H9 (cell line): ENCODE data around the gene ZNF688. TPM values are rescaled to one million over a fixed set of nuclear protein-coding genes. Genes with fewer than 3 reads are reported as not detected.

ENCODE experiments used
- DNase-seq: peaks from one replicate; pipeline ENCODE4 v3.0.0-alpha.2; 2017
- H2AFZ ChIP-seq: one replicate; pipeline ENCODE4 v1.6.1; 2013; ENCODE audit warnings: mild to moderate bottlenecking, low read length, control low read depth, moderate library complexity
- H2AK5ac ChIP-seq: 2 replicates; pipeline ENCODE4 v1.6.1; 2013; ENCODE audit warnings: low read length, control low read depth, mixed read lengths; ENCODE audit not compliant: insufficient read length
- H2BK120ac ChIP-seq: one replicate; pipeline ENCODE4 v1.6.1; 2013; ENCODE audit warnings: low read depth, mild to moderate bottlenecking, low read length, control low read depth, inconsistent platforms; ENCODE audit not compliant: poor library complexity, severe bottlenecking
- H2BK12ac ChIP-seq: 2 replicates; pipeline ENCODE4 v1.6.1; 2013; ENCODE audit warnings: low read length, control low read depth, mixed read lengths, low read depth; ENCODE audit not compliant: insufficient read length
- H2BK15ac ChIP-seq: 2 replicates; pipeline ENCODE4 v1.6.1; 2013; ENCODE audit warnings: low read depth, low read length, control low read depth
- H2BK20ac ChIP-seq: one replicate; pipeline ENCODE4 v1.6.1; 2013; ENCODE audit warnings: low read depth, mild to moderate bottlenecking, low read length, control low read depth, inconsistent platforms; ENCODE audit not compliant: poor library complexity, severe bottlenecking
- H2BK5ac ChIP-seq: 2 replicates; pipeline ENCODE4 v1.6.1; 2013; ENCODE audit warnings: low read length, control low read depth, mixed read lengths; ENCODE audit not compliant: insufficient read length
- H3K14ac ChIP-seq: 2 replicates; pipeline ENCODE4 v1.6.1; 2013; ENCODE audit warnings: low read length, control low read depth; ENCODE audit not compliant: insufficient read depth
- H3K18ac ChIP-seq: 2 replicates; pipeline ENCODE4 v1.6.1; 2013; ENCODE audit warnings: low read depth, mild to moderate bottlenecking, mixed read lengths, low read length, control low read depth; ENCODE audit not compliant: insufficient read length
- H3K23ac ChIP-seq: 2 replicates; pipeline ENCODE4 v1.6.1; 2013; ENCODE audit warnings: low read length, control low read depth, mixed read lengths, low read depth; ENCODE audit not compliant: insufficient read length
- H3K23me2 ChIP-seq: 2 replicates; pipeline ENCODE4 v1.6.1; 2013; ENCODE audit warnings: low read depth, mild to moderate bottlenecking, mixed read lengths, low read length, control low read depth; ENCODE audit not compliant: insufficient read length, poor library complexity, severe bottlenecking
- H3K27ac ChIP-seq: 2 replicates; pipeline ENCODE4 v1.5.1; 2013; ENCODE audit warnings: low read length, control low read depth, mixed read lengths, low read depth; ENCODE audit not compliant: insufficient read length
- H3K27me3 ChIP-seq: 2 replicates; pipeline ENCODE4 v1.6.1; 2013; ENCODE audit warnings: low read length, control low read depth, inconsistent platforms; ENCODE audit not compliant: insufficient read depth
- H3K4ac ChIP-seq: 2 replicates; pipeline ENCODE4 v1.6.1; 2013; ENCODE audit warnings: low read depth, mild to moderate bottlenecking, control low read depth, inconsistent platforms, low read length, moderate library complexity
- H3K4me1 ChIP-seq: 2 replicates; pipeline ENCODE4 v1.6.1; 2013; ENCODE audit warnings: low read length, control low read depth, inconsistent platforms; ENCODE audit not compliant: insufficient read depth
- H3K4me2 ChIP-seq: 2 replicates; pipeline ENCODE4 v1.6.1; 2013; ENCODE audit warnings: low read length, control low read depth, mixed read lengths; ENCODE audit not compliant: insufficient read length, insufficient read depth
- H3K56ac ChIP-seq: 2 replicates; pipeline ENCODE4 v1.6.1; 2013; ENCODE audit warnings: low read depth, mild to moderate bottlenecking, mixed read lengths, low read length, control low read depth; ENCODE audit not compliant: insufficient read length
- H3K79me1 ChIP-seq: 2 replicates; pipeline ENCODE4 v1.6.1; 2013; ENCODE audit warnings: low read depth, mild to moderate bottlenecking, moderate library complexity, low read length, control low read depth, inconsistent platforms; ENCODE audit not compliant: insufficient read depth, poor library complexity, severe bottlenecking
- H3K79me2 ChIP-seq: 2 replicates; pipeline ENCODE4 v1.6.1; 2013; ENCODE audit warnings: low read length, control low read depth, inconsistent platforms; ENCODE audit not compliant: insufficient read depth
- H3K9ac ChIP-seq: 2 replicates; pipeline ENCODE4 v1.6.1; 2013; ENCODE audit warnings: low read length, control low read depth, mixed read lengths; ENCODE audit not compliant: insufficient read length; ENCODE audit errors: extremely low read depth
- H3K9me3 ChIP-seq: one replicate; pipeline ENCODE4 v1.6.1; 2013; ENCODE audit warnings: low read depth, low read length, inconsistent platforms; ENCODE audit not compliant: control insufficient read depth
- H3T11ph ChIP-seq: one replicate; pipeline ENCODE4 v1.6.1; 2013; ENCODE audit warnings: mild to moderate bottlenecking, low read length, control low read depth, inconsistent platforms
- H4K20me1 ChIP-seq: one replicate; pipeline ENCODE4 v1.6.1; 2013; ENCODE audit not compliant: control insufficient read depth, insufficient read length, insufficient read depth
- H4K5ac ChIP-seq: 2 replicates; pipeline ENCODE4 v1.6.1; 2013; ENCODE audit warnings: low read depth, mild to moderate bottlenecking, mixed read lengths, low read length, control low read depth; ENCODE audit not compliant: insufficient read length
- H4K8ac ChIP-seq: replicated peaks from 2 replicates; pipeline ENCODE4 v1.6.1; 2013; ENCODE audit warnings: low read length, control low read depth, mixed read lengths, low read depth; ENCODE audit not compliant: insufficient read length
- H4K91ac ChIP-seq: 2 replicates; pipeline ENCODE4 v1.6.1; 2013; ENCODE audit warnings: low read depth, mild to moderate bottlenecking, moderate library complexity, mixed read lengths, low read length, control low read depth; ENCODE audit not compliant: insufficient read length
- H3K27ac Mint-ChIP-seq, 3 experiments: 2 replicates in 2 of 3; 3 replicates in 1 of 3; pipeline ENCODE4 v1.8.0; 2020 to 2021; ENCODE audit warnings: mixed read lengths in 3 of 3, mild to moderate bottlenecking in 1 of 3, moderate library complexity in 1 of 3
- H3K27me3 Mint-ChIP-seq: 2 replicates; pipeline ENCODE4 v1.8.0; 2021; ENCODE audit warnings: low read depth, mild to moderate bottlenecking, moderate library complexity, mixed read lengths
- H3K36me3 Mint-ChIP-seq, 3 experiments: 2 replicates in 2 of 3; 3 replicates in 1 of 3; pipeline ENCODE4 v1.8.0; 2020 to 2021; ENCODE audit warnings: low read depth in 3 of 3, mixed read lengths in 3 of 3; ENCODE audit not compliant: insufficient read depth in 1 of 3
- H3K4me1 Mint-ChIP-seq, 2 experiments: 2 replicates each; pipeline ENCODE4 v1.8.0; 2020; ENCODE audit warnings: mixed read lengths in 2 of 2
- H3K4me3 Mint-ChIP-seq, 2 experiments: 2 replicates in 1 of 2; 3 replicates in 1 of 2; pipeline ENCODE4 v1.8.0; 2020 to 2021; ENCODE audit warnings: mild to moderate bottlenecking in 2 of 2, mixed read lengths in 2 of 2, moderate library complexity in 1 of 2
- H3K9me3 Mint-ChIP-seq, 2 experiments: 2 replicates in 1 of 2; 3 replicates in 1 of 2; pipeline ENCODE4 v1.8.0; 2020; ENCODE audit warnings: mild to moderate bottlenecking in 2 of 2, mixed read lengths in 2 of 2, moderate library complexity in 1 of 2
- WGBS: extraction: QIAGEN DNeasy Blood & Tissue Kit; methylation state at CpG from one replicate; pipeline ENCODE4 v1.1.7; 2013; ENCODE audit warnings: missing lambda C conversion rate, low lambda C conversion rate, mixed read lengths; ENCODE audit not compliant: insufficient read length; ENCODE audit errors: extremely low coverage; 5-methylcytosine and 5-hydroxymethylcytosine counted together
- total RNA-seq: library from RNA; stranded (reverse); gene quantifications from 2 replicates; pipeline ENCODE4 v1.2.1, GENCODE V29; 2021
- TF ChIP-seq, protein P1 (sequence below): fragments of 200-600 bp; sonication (generic); conservative IDR thresholded peaks from 3 replicates; pipeline ENCODE4 v1.8.0; 2021; ENCODE audit warnings: antibody characterized with exemption, mild to moderate bottlenecking

ZNF688 gene
- total RNA-seq, 1 experiment from 2014 or later: 4.5 TPM

GRCh38 chr16:30555315-30556124 lies 16.0 kb downstream of the ZNF688 start:
- Histone ChIP-seq H2AK5ac (no peak overlapping the region), H4K5ac (no peak overlapping the region), H2BK120ac (no peak overlapping the region), H2BK15ac (no peak overlapping the region), H4K91ac (no peak overlapping the region), H3K27me3 (no peaks in the 10 kb centered on the region), H3K4me2 (no peak overlapping the region), H3K4me1 (no peaks in the 10 kb centered on the region; the same call in 1 of the 2 replicates), H4K20me1 (no peaks in the 10 kb centered on the region), H3K79me1 (no peaks in the 10 kb centered on the region), H3K9me3 (no peaks in the 10 kb centered on the region), H3K23ac (no peak overlapping the region), H3K9ac (no peak overlapping the region), H3T11ph (no peak overlapping the region), H4K8ac (no peak overlapping the region), H2AFZ (no peak overlapping the region), H3K56ac (no peak overlapping the region), H2BK20ac (no peak overlapping the region), H2BK5ac (no peak overlapping the region), H3K79me2 (no peaks in the 10 kb centered on the region), H3K4ac (no peak overlapping the region), H3K23me2 (peaks cover 4% of the 10 kb centered on the region), H3K27ac (no peak overlapping the region), H2BK12ac (no peak overlapping the region), H3K18ac (no peak overlapping the region), H3K14ac (no peak overlapping the region)
- H3K36me3 Mint-ChIP-seq: peaks cover 5 to 32% (median 28%) of the 10 kb centered on the region in 3 experiments
- peaks cover 14 to 26% of the 10 kb centered on the region in 2 experiments for H3K4me1 Mint-ChIP-seq
- WGBS: no CpG with 5 or more reads among the region's 69 CpGs
- no peaks in the 10 kb centered on the region for H3K9me3 Mint-ChIP-seq
- DNase-seq: no peak
- no peaks in the 10 kb centered on the region for H3K27me3 Mint-ChIP-seq
- H3K4me3 Mint-ChIP-seq: peak overlapping the region; percentile 48 to 86; a peak in 4 of 5 replicates
- H3K27ac Mint-ChIP-seq: peak overlapping the region in 1 of 3 experiments; percentile 80; a peak in 2 of 7 replicates
- TF ChIP-seq, protein P1, sequence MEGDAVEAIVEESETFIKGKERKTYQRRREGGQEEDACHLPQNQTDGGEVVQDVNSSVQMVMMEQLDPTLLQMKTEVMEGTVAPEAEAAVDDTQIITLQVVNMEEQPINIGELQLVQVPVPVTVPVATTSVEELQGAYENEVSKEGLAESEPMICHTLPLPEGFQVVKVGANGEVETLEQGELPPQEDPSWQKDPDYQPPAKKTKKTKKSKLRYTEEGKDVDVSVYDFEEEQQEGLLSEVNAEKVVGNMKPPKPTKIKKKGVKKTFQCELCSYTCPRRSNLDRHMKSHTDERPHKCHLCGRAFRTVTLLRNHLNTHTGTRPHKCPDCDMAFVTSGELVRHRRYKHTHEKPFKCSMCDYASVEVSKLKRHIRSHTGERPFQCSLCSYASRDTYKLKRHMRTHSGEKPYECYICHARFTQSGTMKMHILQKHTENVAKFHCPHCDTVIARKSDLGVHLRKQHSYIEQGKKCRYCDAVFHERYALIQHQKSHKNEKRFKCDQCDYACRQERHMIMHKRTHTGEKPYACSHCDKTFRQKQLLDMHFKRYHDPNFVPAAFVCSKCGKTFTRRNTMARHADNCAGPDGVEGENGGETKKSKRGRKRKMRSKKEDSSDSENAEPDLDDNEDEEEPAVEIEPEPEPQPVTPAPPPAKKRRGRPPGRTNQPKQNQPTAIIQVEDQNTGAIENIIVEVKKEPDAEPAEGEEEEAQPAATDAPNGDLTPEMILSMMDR: no peak
